ENCODE data around the gene SLC35B2.

DNA sequence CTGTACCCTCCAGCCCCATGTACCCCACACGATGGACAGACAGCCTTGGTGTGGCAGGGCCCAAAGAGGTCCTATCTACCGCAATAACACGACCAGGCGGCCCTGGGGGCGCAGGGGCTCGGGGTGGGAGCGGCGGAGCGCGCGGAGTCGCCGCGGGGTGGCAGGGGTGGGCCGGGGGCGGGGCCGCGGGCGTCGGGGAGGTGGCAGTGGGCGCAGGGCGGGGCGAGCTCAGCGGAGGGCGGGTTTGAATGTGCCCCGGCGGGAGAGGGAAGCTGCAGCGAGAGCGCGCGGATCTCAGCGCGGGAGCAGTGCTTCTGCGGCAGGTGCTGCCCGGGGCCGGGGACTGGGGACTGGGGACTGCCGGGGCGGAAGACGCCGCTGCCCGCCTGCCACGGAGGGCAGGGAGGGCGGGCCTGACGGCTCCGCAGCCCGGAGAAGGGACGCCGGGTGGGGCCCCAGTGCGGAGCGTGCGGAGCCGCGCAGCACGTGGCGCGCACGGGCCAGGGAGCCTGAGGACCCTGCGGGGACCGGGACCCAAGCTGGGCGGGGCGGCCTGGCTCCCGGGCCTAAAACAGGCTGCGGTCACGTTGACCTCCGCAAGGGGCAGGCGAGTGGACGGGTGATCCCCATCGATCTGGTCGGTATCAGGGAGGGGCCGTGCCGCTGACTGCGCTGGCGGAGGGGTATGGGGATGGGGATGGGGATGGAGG is 33.9 kb downstream of the SLC35B2 start, which contains the start of gene SLC29A1:
- no peak for TF ChIP-seq EZH2 (IDR thresholded peaks at IDR 0.05; ENCODE audit: low read length, unreplicated experiment)
- TF ChIP-seq, protein P1, sequence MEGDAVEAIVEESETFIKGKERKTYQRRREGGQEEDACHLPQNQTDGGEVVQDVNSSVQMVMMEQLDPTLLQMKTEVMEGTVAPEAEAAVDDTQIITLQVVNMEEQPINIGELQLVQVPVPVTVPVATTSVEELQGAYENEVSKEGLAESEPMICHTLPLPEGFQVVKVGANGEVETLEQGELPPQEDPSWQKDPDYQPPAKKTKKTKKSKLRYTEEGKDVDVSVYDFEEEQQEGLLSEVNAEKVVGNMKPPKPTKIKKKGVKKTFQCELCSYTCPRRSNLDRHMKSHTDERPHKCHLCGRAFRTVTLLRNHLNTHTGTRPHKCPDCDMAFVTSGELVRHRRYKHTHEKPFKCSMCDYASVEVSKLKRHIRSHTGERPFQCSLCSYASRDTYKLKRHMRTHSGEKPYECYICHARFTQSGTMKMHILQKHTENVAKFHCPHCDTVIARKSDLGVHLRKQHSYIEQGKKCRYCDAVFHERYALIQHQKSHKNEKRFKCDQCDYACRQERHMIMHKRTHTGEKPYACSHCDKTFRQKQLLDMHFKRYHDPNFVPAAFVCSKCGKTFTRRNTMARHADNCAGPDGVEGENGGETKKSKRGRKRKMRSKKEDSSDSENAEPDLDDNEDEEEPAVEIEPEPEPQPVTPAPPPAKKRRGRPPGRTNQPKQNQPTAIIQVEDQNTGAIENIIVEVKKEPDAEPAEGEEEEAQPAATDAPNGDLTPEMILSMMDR (conservative IDR thresholded peaks at IDR 0.05; ENCODE audit: low read depth, low read length): no peak
- no peak for TF ChIP-seq EZH2phosphoT487 (IDR thresholded peaks at IDR 0.05; ENCODE audit: borderline replicate concordance, low read length)
